ENCODE results near the gene LARP6. TPM values are rescaled to one million over a fixed set of nuclear protein-coding genes. Genes with fewer than 3 reads are reported as not detected.
A peak's percentile ranks its signal among the peaks of the same experiment; 100 is the strongest.
"Not testable (repeated sequence)": the region's sequence is repeated elsewhere in the genome, so short reads cannot be mapped to it uniquely, and the experiment has no call there.

Gene LARP6
- total RNA-seq, 1 donor = 68.1 TPM

DNA sequence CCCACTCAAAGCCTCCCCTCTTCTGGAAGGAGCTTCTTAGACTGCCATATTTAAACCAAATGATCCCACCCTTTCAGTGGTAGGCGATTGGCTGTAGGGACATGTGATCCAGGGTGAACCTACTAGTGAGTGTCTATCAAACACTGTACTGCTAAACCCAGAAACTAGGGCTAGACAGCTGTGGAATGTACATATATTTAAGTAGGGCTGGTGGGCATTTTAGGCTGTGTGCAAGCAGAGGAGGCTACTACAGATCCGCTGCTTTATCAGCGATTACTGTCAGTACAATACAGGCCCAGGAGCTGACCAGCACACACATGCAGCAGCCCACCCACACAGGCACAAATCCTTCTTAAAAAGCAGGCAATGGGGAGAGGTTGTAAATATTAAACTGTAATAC, 15.4 kb upstream of the LARP6 start:
- H3K4me3 ChIP-seq (ENCODE audit: low read depth, low read length) = no peak overlapping the region
- DNase-seq (ENCODE audit: low read depth) = no peak
- TF ChIP-seq, protein P1, sequence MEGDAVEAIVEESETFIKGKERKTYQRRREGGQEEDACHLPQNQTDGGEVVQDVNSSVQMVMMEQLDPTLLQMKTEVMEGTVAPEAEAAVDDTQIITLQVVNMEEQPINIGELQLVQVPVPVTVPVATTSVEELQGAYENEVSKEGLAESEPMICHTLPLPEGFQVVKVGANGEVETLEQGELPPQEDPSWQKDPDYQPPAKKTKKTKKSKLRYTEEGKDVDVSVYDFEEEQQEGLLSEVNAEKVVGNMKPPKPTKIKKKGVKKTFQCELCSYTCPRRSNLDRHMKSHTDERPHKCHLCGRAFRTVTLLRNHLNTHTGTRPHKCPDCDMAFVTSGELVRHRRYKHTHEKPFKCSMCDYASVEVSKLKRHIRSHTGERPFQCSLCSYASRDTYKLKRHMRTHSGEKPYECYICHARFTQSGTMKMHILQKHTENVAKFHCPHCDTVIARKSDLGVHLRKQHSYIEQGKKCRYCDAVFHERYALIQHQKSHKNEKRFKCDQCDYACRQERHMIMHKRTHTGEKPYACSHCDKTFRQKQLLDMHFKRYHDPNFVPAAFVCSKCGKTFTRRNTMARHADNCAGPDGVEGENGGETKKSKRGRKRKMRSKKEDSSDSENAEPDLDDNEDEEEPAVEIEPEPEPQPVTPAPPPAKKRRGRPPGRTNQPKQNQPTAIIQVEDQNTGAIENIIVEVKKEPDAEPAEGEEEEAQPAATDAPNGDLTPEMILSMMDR (IDR thresholded peaks at IDR 0.05; ENCODE audit: insufficient read depth, low read length) = no peak

GRCh38 chr15:70867911-70868467, 14.0 kb upstream of the LARP6 start:
- TF ChIP-seq, protein P1 (IDR thresholded peaks at IDR 0.05; ENCODE audit: insufficient read depth, low read length) = no peak
- H3K4me3 ChIP-seq (ENCODE audit: low read depth, low read length) = no peak overlapping the region
- peak; percentile 91 for DNase-seq (ENCODE audit: low read depth)

DNA sequence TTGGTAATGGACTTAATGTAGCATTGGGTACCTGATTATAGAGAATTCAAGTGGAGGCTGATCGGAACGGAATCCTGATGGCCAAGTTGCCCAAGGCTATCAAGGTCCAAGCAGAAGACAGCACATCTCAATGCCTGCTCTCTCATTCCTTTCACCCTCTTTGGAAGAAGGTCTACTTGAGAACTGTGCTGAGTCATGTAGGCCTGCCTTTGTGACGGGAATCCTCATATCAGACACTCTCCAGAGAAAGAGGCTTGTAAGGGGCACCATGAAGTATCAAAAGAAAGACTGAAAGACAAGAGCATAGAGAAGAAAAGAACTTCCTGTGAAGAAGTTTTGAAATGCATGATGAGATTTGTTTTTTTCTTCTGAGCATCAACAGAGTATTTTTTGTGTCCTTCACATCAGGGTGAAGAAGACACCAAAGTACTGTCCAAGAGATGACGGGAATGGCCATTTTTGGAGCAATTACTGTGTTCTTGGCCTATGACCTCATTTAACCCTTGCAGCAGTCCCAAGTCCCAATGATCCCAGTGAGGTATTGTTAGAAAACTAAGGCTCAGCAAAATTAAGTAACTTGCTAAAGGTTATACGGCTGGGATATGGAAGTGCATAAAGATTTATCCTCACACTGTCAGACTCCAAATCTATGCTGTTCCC, 13.2 kb upstream of the LARP6 start:
- no peak overlapping the region for H3K4me3 ChIP-seq (ENCODE audit: low read depth, low read length)
- TF ChIP-seq, protein P1 (IDR thresholded peaks at IDR 0.05; ENCODE audit: insufficient read depth, low read length) = no peak
- DNase-seq (ENCODE audit: low read depth) = peak; percentile 49

DNA sequence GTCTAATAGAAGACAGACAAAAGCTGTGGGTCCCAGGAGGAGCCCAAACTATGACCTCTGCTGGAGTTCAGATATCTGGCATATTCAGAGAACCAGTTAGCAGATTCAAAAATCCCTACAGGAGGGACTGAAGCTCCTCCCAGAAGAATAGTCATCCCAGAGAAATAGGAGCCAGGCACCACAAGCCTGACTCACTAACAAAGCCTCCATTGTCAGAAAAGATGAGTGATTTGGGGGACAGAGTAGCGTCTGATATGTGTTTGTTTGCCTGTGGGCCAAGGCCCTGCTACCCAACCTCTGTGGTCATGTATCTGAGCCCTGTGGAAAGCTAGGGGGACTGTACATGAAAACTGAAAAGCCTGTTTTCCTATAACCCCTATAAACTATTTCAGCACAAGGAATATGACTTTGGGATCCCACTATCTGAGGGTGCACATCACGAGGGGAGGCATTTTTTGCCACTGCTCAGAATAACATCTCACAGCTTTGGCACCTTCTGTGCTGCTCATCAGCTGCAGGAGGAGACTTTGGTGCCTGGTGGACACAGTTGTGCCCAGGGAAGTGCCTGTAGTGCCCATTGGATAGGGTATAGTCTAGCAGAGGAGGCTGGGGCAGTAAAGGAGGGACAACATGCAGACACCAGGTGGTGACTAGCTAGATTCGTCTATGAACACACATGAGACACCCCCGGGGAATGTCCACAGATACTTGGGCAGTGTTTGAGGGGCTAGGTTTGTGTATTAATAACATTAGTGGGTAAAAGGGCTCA, 9.7 kb upstream of the LARP6 start:
- TF ChIP-seq, protein P1 (IDR thresholded peaks at IDR 0.05; ENCODE audit: insufficient read depth, low read length) = no peak
- DNase-seq (ENCODE audit: low read depth) = peak; percentile 81
- no peak overlapping the region for H3K4me3 ChIP-seq (ENCODE audit: low read depth, low read length)

DNA sequence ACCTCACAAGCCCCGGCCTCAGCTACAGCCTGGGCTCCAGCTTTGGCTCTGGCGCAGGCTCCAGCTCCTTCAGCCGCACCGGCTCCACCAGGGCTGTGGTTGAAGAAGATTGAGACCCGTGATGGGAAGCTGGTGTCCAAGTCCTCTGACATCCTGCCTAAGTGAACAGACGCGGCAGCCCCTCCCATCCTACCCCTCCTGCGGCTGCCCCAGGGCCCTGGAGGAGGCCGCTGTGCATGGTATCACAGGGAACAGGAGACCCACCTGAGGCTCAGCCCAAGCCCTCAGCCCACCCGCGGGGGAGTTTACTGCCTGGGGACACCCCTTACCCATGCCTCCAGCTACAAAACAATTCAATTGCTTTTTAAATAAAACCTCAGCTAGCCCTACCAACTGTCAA, 6.0 kb upstream of the LARP6 start:
- H3K4me3 ChIP-seq (ENCODE audit: low read depth, low read length) = no peak overlapping the region
- DNase-seq (ENCODE audit: low read depth) = no peak
- TF ChIP-seq, protein P1 (IDR thresholded peaks at IDR 0.05; ENCODE audit: insufficient read depth, low read length) = no peak

GRCh38 chr15:70859322-70859908, 5.5 kb upstream of the LARP6 start:
- TF ChIP-seq, protein P1 (IDR thresholded peaks at IDR 0.05; ENCODE audit: insufficient read depth, low read length) = no peak
- H3K4me3 ChIP-seq (ENCODE audit: low read depth, low read length) = no peak overlapping the region
- no peak for DNase-seq (ENCODE audit: low read depth)

DNA sequence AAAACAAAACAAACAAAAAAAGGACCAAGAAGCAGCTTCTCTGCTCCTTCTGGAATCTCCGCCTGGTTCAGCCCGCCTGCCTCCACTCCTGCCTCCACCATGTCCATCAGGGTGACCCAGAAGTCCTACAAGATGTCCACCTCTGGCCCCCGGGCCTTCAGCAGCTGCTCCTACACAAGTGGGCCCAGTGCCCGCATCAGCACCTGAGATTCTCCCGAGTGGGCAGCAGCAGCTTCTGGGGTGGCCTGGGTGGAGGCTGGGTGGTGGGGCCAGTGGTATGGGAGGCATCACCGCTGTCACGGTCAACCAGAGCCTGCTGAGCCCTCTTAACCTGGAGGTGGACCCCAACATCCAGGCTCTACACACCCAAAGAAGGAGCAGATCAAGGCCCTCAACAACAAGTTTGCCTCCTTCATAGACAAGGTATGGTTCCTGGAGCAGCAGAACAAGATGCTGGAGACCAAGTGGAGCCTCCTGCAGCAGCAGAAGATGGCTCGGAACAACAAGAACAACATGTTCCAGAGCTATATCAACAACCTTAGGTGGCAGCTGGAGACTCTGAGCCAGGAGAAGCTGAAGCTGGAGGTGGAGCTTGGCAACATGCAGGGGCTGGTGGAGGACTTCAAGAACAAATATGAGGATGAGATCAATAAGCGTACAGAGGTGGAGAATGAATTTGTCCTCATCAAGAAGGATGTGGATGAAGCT, 4.8 kb upstream of the LARP6 start:
- not testable (repeated sequence) for DNase-seq (ENCODE audit: low read depth); H3K4me3 ChIP-seq (ENCODE audit: low read depth, low read length)

Measured in fibroblast of the aortic adventitia (primary cell).